ENCODE measurements around the gene PPP1CC.

GRCh38 chr12:110739488-110739887 lies 3.2 kb downstream of the PPP1CC start:
- no peak for TF ChIP-seq POLR2A (IDR thresholded peaks at IDR 0.05)
- no peak for TF ChIP-seq CTCF (IDR thresholded peaks at IDR 0.05)

All from uterus (tissue), 2 donors.